CD14-positive monocyte (primary cell): ENCODE results near the gene CTNNAL1. TPM values are rescaled to one million over a fixed set of nuclear protein-coding genes. Genes with fewer than 3 reads are reported as not detected.

Experiments
- DNase-seq, 3 donors: peaks; one replicate each; pipeline ENCODE4 v3.0.0-alpha.2; 2011 to 2022
- H2AFZ ChIP-seq: 2 replicates; pipeline ENCODE4 v1.6.0; 2012; ENCODE audit warnings: mild to moderate bottlenecking, low read depth, low read length, inconsistent platforms; ENCODE audit not compliant: insufficient read depth, poor library complexity, severe bottlenecking
- H3K27ac ChIP-seq, 2 donors: 1 replicate in 1 of 2; 2 replicates in 1 of 2; pipeline ENCODE4 v1.5.1; 2012 to 2013; ENCODE audit warnings: low read length in 2 of 2, control low read depth in 1 of 2, inconsistent platforms in 1 of 2, low read depth in 1 of 2, mild to moderate bottlenecking in 1 of 2
- H3K27me3 ChIP-seq, 2 donors: one replicate each; pipeline versions ENCODE4 v1.6.0 to v1.6.1; 2011 to 2013; ENCODE audit warnings: low read length in 2 of 2; ENCODE audit not compliant: control insufficient read depth in 2 of 2, insufficient read depth in 2 of 2
- H3K36me3 ChIP-seq, 2 donors: replicated peaks in 1 of 2; 1 replicate in 1 of 2; 2 replicates in 1 of 2; pipeline versions ENCODE4 v1.5.1 to v1.6.1; 2012 to 2013; ENCODE audit warnings: low read length in 2 of 2, control low read depth in 1 of 2, inconsistent platforms in 1 of 2, mild to moderate bottlenecking in 1 of 2; ENCODE audit not compliant: insufficient read depth in 2 of 2, control insufficient read depth in 1 of 2
- H3K4me1 ChIP-seq, 2 donors: 1 replicate in 1 of 2; 2 replicates in 1 of 2; pipeline versions ENCODE4 v1.5.1 to v1.6.1; 2012 to 2013; ENCODE audit warnings: low read length in 2 of 2, control low read depth in 1 of 2, inconsistent platforms in 1 of 2, mild to moderate bottlenecking in 1 of 2, moderate library complexity in 1 of 2; ENCODE audit not compliant: insufficient read depth in 2 of 2, control insufficient read depth in 1 of 2
- H3K4me2 ChIP-seq: replicated peaks from 2 replicates; pipeline ENCODE3; 2012; ENCODE audit warnings: low read length, moderate library complexity, mild to moderate bottlenecking; ENCODE audit not compliant: poor library complexity, severe bottlenecking; ENCODE audit errors: extremely low read depth
- H3K4me3 ChIP-seq, 3 experiments: fragments of 200-600 bp in 1 of 3; sonication (generic) in 1 of 3; replicated peaks in 1 of 3; 1 replicate in 2 of 3; 2 replicates in 1 of 3; pipeline ENCODE4 v1.5.1; 2011 to 2013; ENCODE audit warnings: low read length in 3 of 3, mild to moderate bottlenecking in 3 of 3, control low read depth in 2 of 3, low read depth in 2 of 3, inconsistent platforms in 1 of 3, moderate library complexity in 1 of 3
- H3K79me2 ChIP-seq: 2 replicates; pipeline ENCODE4 v1.6.0; 2012; ENCODE audit warnings: mild to moderate bottlenecking, control low read depth, inconsistent platforms, low read length, moderate library complexity; ENCODE audit not compliant: insufficient read depth
- H3K9ac ChIP-seq: 2 replicates; pipeline ENCODE4 v1.6.0; 2017; ENCODE audit warnings: low read length, mild to moderate bottlenecking; ENCODE audit not compliant: insufficient read depth, poor library complexity, severe bottlenecking
- H3K9me3 ChIP-seq, 2 donors: replicated peaks in 1 of 2; 1 replicate in 1 of 2; 2 replicates in 1 of 2; pipeline versions ENCODE4 v1.5.1 to v1.6.1; 2012 to 2013; ENCODE audit warnings: low read length in 2 of 2, control low read depth in 1 of 2; ENCODE audit not compliant: control insufficient read depth in 1 of 2, insufficient read depth in 1 of 2
- H4K20me1 ChIP-seq: 2 replicates; pipeline ENCODE4 v1.6.0; 2012; ENCODE audit warnings: mild to moderate bottlenecking, low read length, control low read depth, moderate library complexity; ENCODE audit not compliant: insufficient read depth
- H3K27ac Mint-ChIP-seq, 7 donors: one replicate each; pipeline ENCODE4 v1.8.0; 2020; ENCODE audit warnings: mild to moderate bottlenecking in 7 of 7, mixed read lengths in 7 of 7, moderate library complexity in 6 of 7, inconsistent platforms in 2 of 7
- H3K27me3 Mint-ChIP-seq, 3 donors: one replicate each; pipeline ENCODE4 v1.8.0; 2021 to 2022; ENCODE audit warnings: low read depth in 3 of 3, mild to moderate bottlenecking in 3 of 3, mixed read lengths in 3 of 3, moderate library complexity in 3 of 3, inconsistent platforms in 1 of 3
- H3K36me3 Mint-ChIP-seq, 2 donors: one replicate each; pipeline ENCODE4 v1.8.0; 2020; ENCODE audit warnings: mixed read lengths in 2 of 2, inconsistent platforms in 1 of 2, mild to moderate bottlenecking in 1 of 2
- H3K4me1 Mint-ChIP-seq: one replicate; pipeline ENCODE4 v1.8.0; 2020; ENCODE audit warnings: mild to moderate bottlenecking, mixed read lengths
- H3K4me3 Mint-ChIP-seq, 2 donors: one replicate each; pipeline ENCODE4 v1.8.0; 2020; ENCODE audit warnings: mild to moderate bottlenecking in 2 of 2, mixed read lengths in 2 of 2, moderate library complexity in 1 of 2
- H3K9me3 Mint-ChIP-seq, 7 donors: one replicate each; pipeline ENCODE4 v1.8.0; 2020 to 2022; ENCODE audit warnings: mixed read lengths in 7 of 7, mild to moderate bottlenecking in 6 of 7, moderate library complexity in 6 of 7, inconsistent platforms in 2 of 7
- CTCF ChIP-seq: fragments of 200-600 bp; IDR thresholded peaks from one replicate; pipeline ENCODE4 v1.8.0; 2022; ENCODE audit warnings: antibody characterized with exemption, mild to moderate bottlenecking
- WGBS: methylation state at CpG from one replicate; pipeline ENCODE4 v1.1.5; 2013; ENCODE audit warnings: missing lambda C conversion rate; ENCODE audit not compliant: insufficient coverage; 5-methylcytosine and 5-hydroxymethylcytosine counted together
- intact Hi-C, 2 donors: fragments of 100-400 bp; cut with micrococcal nuclease; formaldehyde crosslinking; loops; one replicate each; pipeline versions ENCODE4 v1.15.0 to v1.15.1; 2023
- polyA plus RNA-seq, 3 donors: library from polyadenylated mRNA; depleted of rRNA in 1 of 3; unstranded in 2 of 3; stranded (reverse) in 1 of 3; fragments of 300-500 nt in 2 of 3; fragments of >200 nt in 1 of 3; fragmentation: Illumina TruSeq in 2 of 3; gene quantifications; 1 replicate in 2 of 3; 2 replicates in 1 of 3; pipeline ENCODE4 v1.2.3, GENCODE V29; 2012 to 2021

Gene CTNNAL1
- polyA plus RNA-seq, 3 donors: 0.10 to 0.39 (median 0.25) TPM

GRCh38 chr9:108983885-108984284 lies 29.4 kb downstream of the CTNNAL1 start:
- Histone ChIP-seq H3K9ac (no peak overlapping the region), H3K4me2 (no peak overlapping the region), H3K4me1 (no peaks in the 10 kb centered on the region), H3K79me2 (no peaks in the 10 kb centered on the region), H3K27me3 (no peaks in the 10 kb centered on the region), H2AFZ (no peak overlapping the region), H3K36me3 (no peaks in the 10 kb centered on the region), H3K9me3 (no peaks in the 10 kb centered on the region), H3K27ac (no peak overlapping the region), H4K20me1 (no peaks in the 10 kb centered on the region), H3K4me3 (no peak overlapping the region)
- no peaks in the 10 kb centered on the region for H3K4me1 Mint-ChIP-seq
- TF ChIP-seq CTCF: no peak
- H3K9me3 Mint-ChIP-seq: peaks cover 0 to 3% (median 0%) of the 10 kb centered on the region in 7 donors
- DNase-seq: no peak
- H3K4me3 Mint-ChIP-seq: no peak overlapping the region
- peaks cover 0 to 1% (median 0%) of the 10 kb centered on the region in 3 donors for H3K27me3 Mint-ChIP-seq
- H3K36me3 Mint-ChIP-seq: peaks cover 8 to 22% of the 10 kb centered on the region in 2 donors
- H3K27ac Mint-ChIP-seq: no peak overlapping the region
- intact Hi-C loops: no loop called here

- H3K4me2 ChIP-seq: no peak overlapping the region
- H2AFZ ChIP-seq: no peak overlapping the region
- H3K4me1 ChIP-seq: no peaks in the 10 kb centered on the region
- Mint-ChIP-seq H3K4me3 (no peak overlapping the region), H3K27me3 (peaks cover 0 to 1% (median 0%) of the 10 kb centered on the region in 3 donors), H3K27ac (no peak overlapping the region), H3K9me3 (no peaks in the 10 kb centered on the region), H3K4me1 (no peaks in the 10 kb centered on the region), H3K36me3 (peaks cover 7 to 20% of the 10 kb centered on the region in 2 donors)
- no peaks in the 10 kb centered on the region for H3K36me3 ChIP-seq
- no peak for TF ChIP-seq CTCF
- H3K4me3 ChIP-seq: no peak overlapping the region
- DNase-seq: no peak
- WGBS: no CpG with 5 or more reads among the region's 2 CpGs
- no peak overlapping the region for H3K27ac ChIP-seq
- no peaks in the 10 kb centered on the region for H3K27me3 ChIP-seq
- no peaks in the 10 kb centered on the region for H3K9me3 ChIP-seq
- no peaks in the 10 kb centered on the region for H4K20me1 ChIP-seq
- H3K9ac ChIP-seq: no peak overlapping the region
- no peaks in the 10 kb centered on the region for H3K79me2 ChIP-seq
- intact Hi-C loops: no loop called here
Measured at GRCh38 chr9:108980893-108981292, 32.4 kb downstream of the CTNNAL1 start.
